Sigmoid colon (tissue), 4 donors: ENCODE results near the gene C2CD4C.

Experiments
- CTCF ChIP-seq, 4 experiments: fragments of 450-650 bp in 3 of 4; fragments of 200-600 bp in 1 of 4; IDR thresholded peaks; one replicate each; pipeline ENCODE4 v1.5.1; 2016 to 2019; ENCODE audit warnings: antibody characterized with exemption in 4 of 4, mild to moderate bottlenecking in 3 of 4, moderate library complexity in 2 of 4
- POLR2A ChIP-seq, 2 donors: fragments of 450-650 bp; IDR thresholded peaks; one replicate each; pipeline ENCODE4 v1.6.1; 2016; ENCODE audit warnings: antibody characterized with exemption in 2 of 2, mild to moderate bottlenecking in 2 of 2, moderate library complexity in 2 of 2
- POLR2AphosphoS5 ChIP-seq, 4 donors: sonication (generic); formaldehyde crosslinking; IDR thresholded peaks; one replicate each; pipeline ENCODE4 v1.6.1; 2017; ENCODE audit warnings: antibody characterized with exemption in 4 of 4

GRCh38 chr19:384799-385169 is 24.2 kb downstream of the C2CD4C start:
- TF ChIP-seq POLR2A (IDR thresholded peaks at IDR 0.05) (no peak), CTCF (IDR thresholded peaks at IDR 0.05) (no peak), POLR2AphosphoS5 (IDR thresholded peaks at IDR 0.05) (no peak)
